HG02884 (cell line): ENCODE results near the gene IMMP2L.

Experiments
- ATAC-seq: cut with Tn5 transposase; IDR thresholded peaks from one replicate; pipeline ENCODE4 v1.9.1; 2021; ENCODE audit warnings: mild to moderate bottlenecking, moderate library complexity; ENCODE audit not compliant: unreplicated experiment

The IMMP2L gene

GRCh38 chr7:110911632-110912031, 650.7 kb downstream of the IMMP2L start:
- no peak for ATAC-seq

- ATAC-seq: no peak
Observed at GRCh38 chr7:110909117-110909516, 653.2 kb downstream of the IMMP2L start.

- ATAC-seq: no peak
Observed at GRCh38 chr7:110905773-110906566, 656.3 kb downstream of the IMMP2L start.

- ATAC-seq: no peak
Observed at GRCh38 chr7:110898516-110898915, 663.8 kb downstream of the IMMP2L start.

- no peak for ATAC-seq
Observed at GRCh38 chr7:110897538-110897937, 664.8 kb downstream of the IMMP2L start.

- ATAC-seq: no peak
Observed at GRCh38 chr7:110894111-110894510, 668.2 kb downstream of the IMMP2L start.

- ATAC-seq: no peak
Observed at GRCh38 chr7:110891197-110891596, 671.1 kb downstream of the IMMP2L start.

GRCh38 chr7:110890101-110890500, 672.2 kb downstream of the IMMP2L start:
- ATAC-seq: no peak

- no peak for ATAC-seq
Observed at GRCh38 chr7:110889335-110889734, 673.0 kb downstream of the IMMP2L start.

- ATAC-seq: no peak
Observed at GRCh38 chr7:110888641-110889040, 673.7 kb downstream of the IMMP2L start.

GRCh38 chr7:110885474-110885873, 676.8 kb downstream of the IMMP2L start:
- no peak for ATAC-seq

- ATAC-seq: no peak
Observed at GRCh38 chr7:110881721-110882120, 680.6 kb downstream of the IMMP2L start.

- ATAC-seq: no peak
Observed at GRCh38 chr7:110880971-110881370, 681.3 kb downstream of the IMMP2L start.

- no peak for ATAC-seq
Observed at GRCh38 chr7:110877016-110877415, 685.3 kb downstream of the IMMP2L start.

GRCh38 chr7:110875346-110875745, 686.9 kb downstream of the IMMP2L start:
- ATAC-seq: no peak

- no peak for ATAC-seq
Observed at GRCh38 chr7:110871856-110872255, 690.4 kb downstream of the IMMP2L start.

- no peak for ATAC-seq
Observed at GRCh38 chr7:110870926-110871325, 691.4 kb downstream of the IMMP2L start.

- no peak for ATAC-seq
Observed at GRCh38 chr7:110868458-110868857, 693.8 kb downstream of the IMMP2L start.

- no peak for ATAC-seq
Observed at GRCh38 chr7:110867771-110868170, 694.5 kb downstream of the IMMP2L start.

GRCh38 chr7:110863258-110863657, 699.0 kb downstream of the IMMP2L start:
- ATAC-seq: no peak

GRCh38 chr7:110861163-110861562, 701.1 kb downstream of the IMMP2L start:
- no peak for ATAC-seq

- no peak for ATAC-seq
Observed at GRCh38 chr7:110857106-110857505, 705.2 kb downstream of the IMMP2L start.

- ATAC-seq: no peak
Observed at GRCh38 chr7:110856704-110857103, 705.6 kb downstream of the IMMP2L start.
